DMS 273 (cell line): ENCODE results near the gene HABP2.

ENCODE experiments used
- DNase-seq: peaks from one replicate; lab custom pipeline; 2025; ENCODE audit not compliant: unreplicated experiment; lab: John Stamatoyannopoulos, UW

Gene HABP2

DNA sequence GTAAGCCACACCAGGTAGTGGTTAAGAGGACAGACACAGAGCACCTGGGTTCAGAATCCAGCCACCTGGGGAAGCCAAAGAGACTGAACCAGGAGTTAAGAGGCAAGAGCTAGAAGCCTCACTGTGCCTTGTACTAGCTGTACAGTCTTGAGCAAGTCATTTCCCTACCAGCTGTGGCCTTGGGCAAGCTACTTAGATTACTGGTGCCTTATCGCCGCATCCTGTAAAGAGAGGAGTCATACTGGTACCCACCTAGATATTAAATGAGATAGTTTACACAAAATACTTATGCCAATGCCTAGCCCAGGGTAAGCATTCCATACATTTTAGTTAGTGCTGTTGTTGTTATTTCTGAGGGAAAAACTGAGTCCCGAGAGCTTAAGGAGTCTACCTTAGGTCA is 47.7 kb downstream of the HABP2 start:
- no peak for DNase-seq

- DNase-seq = no peak
These were observed 50.4 kb downstream of the HABP2 start for GRCh38 chr10:113603057-113603777.

DNA sequence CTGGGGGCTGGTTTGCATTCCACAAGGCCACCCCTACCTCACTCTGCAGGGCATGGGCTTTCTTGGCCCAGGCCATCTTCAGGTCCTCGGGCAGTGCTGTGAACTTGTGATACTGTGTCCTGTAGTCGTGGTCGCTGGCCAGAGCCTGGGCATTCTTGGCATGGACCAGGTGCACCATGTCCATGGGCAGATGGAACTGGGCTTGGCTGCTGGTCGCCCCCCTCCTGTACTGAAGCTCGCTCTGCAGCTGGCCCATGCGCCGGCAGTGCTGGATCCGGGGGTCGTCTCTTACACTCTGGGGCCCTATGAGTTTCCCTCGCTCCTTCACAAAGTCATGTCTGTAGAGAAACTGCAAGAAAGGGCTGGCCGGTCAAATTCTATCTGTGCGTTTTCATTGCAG is 51.7 kb downstream of the HABP2 start:
- no peak for DNase-seq

DNA sequence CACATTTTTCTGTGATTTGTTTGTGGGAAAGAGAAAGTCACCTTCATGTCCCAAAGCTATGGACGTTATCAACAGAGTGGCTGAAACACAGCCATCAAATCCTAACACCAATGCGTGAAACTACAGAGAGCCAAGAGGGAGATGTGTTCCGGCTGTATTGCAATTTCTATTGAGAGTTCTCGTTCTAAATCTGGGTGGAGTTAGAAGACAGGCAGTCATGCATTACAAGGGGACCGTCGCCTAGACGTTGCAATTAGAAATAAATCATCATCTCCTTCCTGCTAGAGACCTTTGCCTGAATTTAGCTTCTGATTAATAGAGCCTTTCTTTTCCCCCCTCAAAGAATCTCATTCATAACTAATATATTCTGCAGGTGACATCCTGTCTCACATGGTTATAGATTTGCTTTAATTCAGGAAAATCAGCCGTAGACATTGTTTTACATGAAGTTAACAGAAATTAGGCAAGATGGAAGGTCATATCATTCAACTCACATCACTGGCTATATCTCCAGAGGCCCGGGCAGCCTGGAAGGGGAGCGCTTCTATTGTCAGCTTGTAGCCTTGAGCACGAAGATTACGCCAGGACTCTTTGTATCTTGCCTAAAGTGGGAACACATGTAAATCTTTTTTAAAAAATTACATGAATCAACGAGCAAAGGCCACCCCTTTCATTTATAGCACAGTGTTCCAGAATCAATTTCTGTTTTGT is 52.6 kb downstream of the HABP2 start:
- no peak for DNase-seq

- no peak for DNase-seq
These were observed 56.9 kb downstream of the HABP2 start for GRCh38 chr10:113609704-113610108.

DNA sequence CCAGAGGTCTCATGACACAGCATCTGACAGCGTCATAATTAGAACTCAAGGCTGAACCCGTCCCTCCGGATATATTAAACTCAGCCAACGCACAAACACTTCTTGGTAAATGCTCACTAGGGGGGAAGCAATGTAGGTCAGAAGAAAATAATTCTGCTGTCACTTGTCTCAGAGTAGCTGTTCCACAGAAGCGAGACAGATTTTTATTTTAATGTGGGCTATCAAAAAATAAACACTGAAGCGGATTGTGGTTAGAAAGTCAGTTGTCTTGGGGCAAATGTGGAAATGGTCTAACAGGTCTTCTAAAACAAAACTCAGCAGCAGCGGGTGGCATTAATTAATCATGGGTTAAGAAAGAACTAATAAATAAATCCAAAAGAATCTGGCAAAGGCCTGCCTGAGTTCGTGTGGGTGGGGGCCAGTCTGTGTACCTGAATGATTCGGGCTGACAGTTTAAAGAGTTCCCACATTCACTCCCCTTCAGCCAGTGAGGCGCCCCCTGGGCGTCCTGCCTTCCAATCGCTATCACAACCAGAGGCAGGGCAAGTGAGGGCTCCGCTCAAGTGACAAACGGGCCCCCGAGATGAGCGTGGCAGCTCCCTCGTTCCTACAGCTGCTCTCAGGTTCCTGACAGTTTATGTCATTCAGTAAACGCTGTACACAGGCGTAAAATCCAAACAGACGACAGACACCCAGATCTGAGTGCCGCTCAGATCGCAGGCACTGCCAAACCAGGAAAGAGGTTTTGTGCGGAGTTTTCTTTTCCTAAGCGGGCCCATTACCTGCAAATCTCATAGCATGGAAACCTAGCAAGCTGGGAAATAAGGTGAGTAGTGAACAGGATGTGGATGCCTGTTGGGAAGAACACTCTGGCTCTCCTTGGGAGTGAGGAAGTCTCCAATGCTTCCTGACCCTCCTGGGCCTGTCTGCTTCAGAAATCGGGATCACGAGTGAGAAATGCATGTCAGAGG is 58.1 kb downstream of the HABP2 start:
- DNase-seq = no peak

DNA sequence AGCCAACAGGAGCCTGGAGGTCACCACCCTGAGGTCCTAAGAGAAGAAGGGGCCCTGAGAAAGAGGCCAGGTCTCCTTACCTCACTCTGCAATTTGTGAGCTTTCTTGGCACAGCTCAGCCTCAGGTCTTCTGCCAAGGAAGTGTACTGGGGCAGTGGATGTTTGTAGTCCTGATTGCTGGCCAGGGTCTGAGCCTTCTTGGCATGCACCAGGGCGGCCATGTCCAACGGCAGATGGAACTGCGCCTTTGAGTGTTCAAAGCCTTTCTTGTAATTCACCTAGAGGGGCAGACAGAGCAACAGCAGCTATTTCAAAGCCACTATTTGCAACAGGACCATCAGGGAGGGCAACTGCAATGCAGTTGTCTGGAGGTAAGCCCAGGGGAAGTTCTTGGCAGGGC is 59.3 kb downstream of the HABP2 start:
- no peak for DNase-seq

GRCh38 chr10:113613427-113613826 is 60.6 kb downstream of the HABP2 start:
- DNase-seq = no peak

DNA sequence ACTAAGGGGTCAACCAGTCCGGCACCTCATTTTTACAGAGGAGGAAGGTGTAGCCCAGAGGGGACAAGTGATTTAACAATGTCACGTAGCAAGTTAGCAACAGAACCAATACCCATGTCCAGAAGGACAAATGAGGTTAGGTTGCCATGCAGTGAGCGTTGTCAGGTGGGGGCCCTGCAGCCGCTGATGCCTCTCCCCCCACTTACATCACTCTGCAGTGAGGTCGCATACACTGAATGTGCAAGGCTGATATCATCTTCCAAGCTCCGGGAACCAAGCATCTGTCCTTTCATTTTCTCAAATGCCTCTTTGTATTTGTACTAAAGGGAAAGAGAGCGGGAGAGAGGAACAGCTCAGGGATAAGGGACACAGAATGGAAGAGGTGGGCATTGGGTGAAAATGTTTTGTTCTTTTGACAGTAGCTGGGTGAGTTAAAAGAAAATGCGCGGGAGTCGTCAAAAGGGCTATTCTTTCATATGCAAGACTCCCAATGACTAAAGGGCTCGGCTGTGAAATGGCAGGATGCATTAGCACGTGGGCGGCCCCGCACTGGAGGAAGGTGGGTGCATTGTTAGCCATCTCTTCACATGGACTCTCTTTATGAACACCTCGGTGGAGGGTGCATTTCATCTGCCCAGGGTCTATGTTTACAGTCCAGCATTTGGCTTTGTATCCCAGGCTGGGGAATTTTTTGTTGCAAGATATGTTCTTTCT is 61.3 kb downstream of the HABP2 start:
- peak; percentile 5 for DNase-seq

GRCh38 chr10:113616244-113617074 is 63.6 kb downstream of the HABP2 start:
- DNase-seq = peak; percentile 5

- DNase-seq = no peak
These were observed 64.2 kb downstream of the HABP2 start for GRCh38 chr10:113617086-113617485.

- DNase-seq = no peak
These were observed 65.5 kb downstream of the HABP2 start for GRCh38 chr10:113618338-113618737.

GRCh38 chr10:113619401-113619800 is 66.5 kb downstream of the HABP2 start:
- no peak for DNase-seq

GRCh38 chr10:113620511-113620910 is 67.7 kb downstream of the HABP2 start:
- no peak for DNase-seq

GRCh38 chr10:113620936-113621335 is 68.1 kb downstream of the HABP2 start:
- DNase-seq = no peak

GRCh38 chr10:113621799-113622198 is 68.9 kb downstream of the HABP2 start:
- DNase-seq = no peak

DNA sequence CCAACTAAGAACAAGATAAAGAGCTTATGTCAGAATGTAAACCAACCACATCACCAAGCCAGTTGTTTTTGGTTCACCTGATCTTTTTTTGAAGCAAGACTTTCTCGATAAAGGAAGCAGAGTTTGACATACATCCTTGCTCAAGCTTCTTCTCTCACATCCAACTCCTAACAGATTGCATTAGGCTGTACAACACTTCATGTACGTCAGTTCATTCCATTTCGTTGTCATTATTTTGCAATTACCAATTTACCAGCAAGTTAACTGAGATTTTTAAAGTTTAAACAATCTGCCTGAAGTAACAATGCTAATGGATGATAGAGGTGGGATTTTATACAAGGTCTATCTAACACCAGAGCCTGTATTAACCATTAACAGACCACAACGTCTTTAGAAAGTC is 70.0 kb downstream of the HABP2 start:
- DNase-seq = no peak

DNA sequence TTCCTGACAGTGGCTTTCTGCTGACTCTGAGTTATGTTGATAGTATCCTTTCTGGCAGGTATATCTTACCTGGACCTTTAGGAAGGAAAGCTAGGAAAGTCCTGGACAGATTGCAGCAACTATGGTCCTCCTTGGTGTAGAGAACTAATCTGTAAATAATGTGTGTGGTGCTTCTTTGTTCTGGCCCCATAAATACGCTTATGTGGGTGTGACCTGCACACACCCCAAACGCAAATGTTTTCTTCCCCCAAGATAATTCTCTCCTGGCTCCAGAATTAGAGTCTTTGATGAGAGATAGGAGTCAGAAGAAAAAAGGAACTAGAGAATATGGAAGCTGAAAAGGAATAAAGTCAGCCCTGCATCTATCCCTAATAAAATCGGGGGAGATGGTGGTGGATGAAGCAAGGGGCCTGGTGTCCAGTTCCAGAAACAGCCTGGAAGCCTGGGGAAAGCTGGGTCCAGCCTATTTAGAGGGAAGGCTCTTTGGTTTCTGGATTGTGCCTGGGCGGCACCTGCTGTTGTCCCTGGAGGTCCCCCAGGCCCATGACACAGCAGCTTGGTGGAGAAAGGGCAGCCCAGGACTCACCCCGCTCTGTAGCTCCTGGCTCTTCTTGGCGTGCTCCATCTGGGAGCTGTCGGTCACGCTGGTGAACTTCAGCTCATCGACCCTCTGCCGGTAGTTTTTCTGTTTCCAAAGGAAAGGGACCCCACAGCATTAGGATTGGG is 72.8 kb downstream of the HABP2 start:
- DNase-seq = no peak

DNA sequence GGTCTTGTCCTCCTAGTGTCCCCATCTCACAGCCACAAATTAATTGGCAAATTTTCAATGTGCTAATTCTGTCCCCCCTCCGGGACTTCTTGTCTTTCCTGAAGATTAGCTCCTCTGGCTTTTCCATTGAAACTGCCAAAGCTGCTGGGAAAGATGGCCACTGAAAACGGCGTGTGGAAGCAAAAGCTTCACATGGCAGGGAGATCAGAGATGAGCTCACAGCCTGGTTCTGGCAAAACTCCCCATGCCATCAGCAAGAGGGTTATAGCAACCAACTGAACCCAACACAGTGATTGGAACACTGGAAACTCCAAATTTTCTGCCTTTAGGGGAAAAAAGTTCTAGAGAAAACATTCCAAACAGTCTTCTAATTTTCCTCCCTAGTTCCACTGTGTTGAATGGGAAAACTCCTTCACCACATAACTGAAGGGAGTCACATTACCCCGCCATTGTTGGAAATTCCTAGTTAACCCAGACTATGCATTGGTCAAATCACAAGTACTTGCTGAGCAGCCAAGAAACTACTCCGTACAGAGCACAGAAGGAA is 74.0 kb downstream of the HABP2 start:
- DNase-seq = no peak
